GM23338 (cell line): Measurements from ENCODE around the gene GTF2A1.

Experiments
- CREB1 ChIP-seq: fragments of 250-450 bp; sonication (Bioruptor Pico); IDR thresholded peaks from 2 replicates; pipeline ENCODE4 v1.5.0; 2020; ENCODE audit warnings: low read depth, mild to moderate bottlenecking, moderate library complexity
- EZH2 ChIP-seq: fragments of 200-600 bp; sonication (generic); IDR thresholded peaks from one replicate; pipeline ENCODE4 v1.8.0; 2017; ENCODE audit warnings: antibody characterized with exemption, mild to moderate bottlenecking, low read depth; ENCODE audit not compliant: unreplicated experiment
- EZH2phosphoT487 ChIP-seq: fragments of 200-600 bp; sonication (generic); IDR thresholded peaks from one replicate; pipeline ENCODE4 v1.8.1; 2018; ENCODE audit warnings: antibody characterized with exemption; ENCODE audit not compliant: unreplicated experiment
- NANOG ChIP-seq: IDR thresholded peaks from 2 replicates; pipeline ENCODE4 v1.6.1; 2016; ENCODE audit warnings: antibody characterized with exemption, borderline replicate concordance
- POLR2AphosphoS5 ChIP-seq: IDR thresholded peaks from 2 replicates; pipeline ENCODE4 v1.6.1; 2016; ENCODE audit warnings: antibody characterized with exemption, low read depth
- REST ChIP-seq: IDR thresholded peaks from one replicate; pipeline ENCODE4 v1.6.1; 2018; ENCODE audit warnings: antibody characterized with exemption; ENCODE audit not compliant: unreplicated experiment
- STAT1 ChIP-seq: IDR thresholded peaks from one replicate; pipeline ENCODE4 v1.6.1; 2016; ENCODE audit warnings: antibody characterized with exemption; ENCODE audit not compliant: unreplicated experiment
- TF ChIP-seq, protein P1 (sequence below), 2 experiments: fragments of 200-600 bp in 1 of 2; sonication (generic) in 1 of 2; conservative IDR thresholded peaks; 2 replicates each; pipeline versions ENCODE4 v1.5.1 to v1.6.1; 2016 to 2017; ENCODE audit warnings: antibody characterized with exemption in 2 of 2, low read depth in 2 of 2, mild to moderate bottlenecking in 2 of 2, moderate library complexity in 1 of 2

GRCh38 chr14:81172353-81172752 lies 48.4 kb downstream of the GTF2A1 start:
- TF ChIP-seq, protein P1, sequence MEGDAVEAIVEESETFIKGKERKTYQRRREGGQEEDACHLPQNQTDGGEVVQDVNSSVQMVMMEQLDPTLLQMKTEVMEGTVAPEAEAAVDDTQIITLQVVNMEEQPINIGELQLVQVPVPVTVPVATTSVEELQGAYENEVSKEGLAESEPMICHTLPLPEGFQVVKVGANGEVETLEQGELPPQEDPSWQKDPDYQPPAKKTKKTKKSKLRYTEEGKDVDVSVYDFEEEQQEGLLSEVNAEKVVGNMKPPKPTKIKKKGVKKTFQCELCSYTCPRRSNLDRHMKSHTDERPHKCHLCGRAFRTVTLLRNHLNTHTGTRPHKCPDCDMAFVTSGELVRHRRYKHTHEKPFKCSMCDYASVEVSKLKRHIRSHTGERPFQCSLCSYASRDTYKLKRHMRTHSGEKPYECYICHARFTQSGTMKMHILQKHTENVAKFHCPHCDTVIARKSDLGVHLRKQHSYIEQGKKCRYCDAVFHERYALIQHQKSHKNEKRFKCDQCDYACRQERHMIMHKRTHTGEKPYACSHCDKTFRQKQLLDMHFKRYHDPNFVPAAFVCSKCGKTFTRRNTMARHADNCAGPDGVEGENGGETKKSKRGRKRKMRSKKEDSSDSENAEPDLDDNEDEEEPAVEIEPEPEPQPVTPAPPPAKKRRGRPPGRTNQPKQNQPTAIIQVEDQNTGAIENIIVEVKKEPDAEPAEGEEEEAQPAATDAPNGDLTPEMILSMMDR (conservative IDR thresholded peaks at IDR 0.05; ENCODE audit: low read depth in 2 of 2) = no peak
- TF ChIP-seq EZH2 = no peak
- no peak for TF ChIP-seq CREB1 (CRISPR knock-in tag)
- TF ChIP-seq REST = no peak
- TF ChIP-seq POLR2AphosphoS5 = no peak
- TF ChIP-seq EZH2phosphoT487 = no peak
- no peak for TF ChIP-seq NANOG
- TF ChIP-seq STAT1 = no peak
